NCI-H1417 treated with DMSO at 0.1 percent for 48 hours (cell line): Measurements from ENCODE around the gene RIN2.
A peak's percentile ranks its signal among the peaks of the same experiment; 100 is the strongest.

ENCODE experiments used
- DNase-seq: peaks from one replicate; lab custom pipeline; 2025; lab: John Stamatoyannopoulos, UW

Gene RIN2

GRCh38 chr20:19765913-19766312 is 7.9 kb downstream of the RIN2 start:
- no peak for DNase-seq

DNA sequence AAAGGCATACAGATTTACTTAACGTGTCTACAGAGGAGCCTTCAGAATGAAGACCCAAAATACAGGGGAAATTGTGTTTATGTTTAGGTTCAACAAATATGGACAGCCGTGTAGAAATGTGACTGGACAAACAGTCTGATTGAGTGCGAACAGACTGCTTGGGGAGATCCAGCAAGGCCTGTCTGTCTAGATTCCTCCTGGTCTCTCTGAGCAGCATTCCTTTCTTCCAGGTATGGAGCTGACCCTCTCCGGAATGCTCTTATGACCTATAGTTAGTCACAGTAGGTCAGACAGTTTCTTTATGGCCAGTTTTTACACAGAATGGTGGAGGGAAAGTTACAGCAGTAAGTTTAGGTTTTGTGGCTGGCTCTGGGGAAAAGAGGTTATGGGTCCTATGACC is 9.0 kb downstream of the RIN2 start:
- no peak for DNase-seq

GRCh38 chr20:19768325-19768842 is 10.3 kb downstream of the RIN2 start:
- DNase-seq, result no peak

DNA sequence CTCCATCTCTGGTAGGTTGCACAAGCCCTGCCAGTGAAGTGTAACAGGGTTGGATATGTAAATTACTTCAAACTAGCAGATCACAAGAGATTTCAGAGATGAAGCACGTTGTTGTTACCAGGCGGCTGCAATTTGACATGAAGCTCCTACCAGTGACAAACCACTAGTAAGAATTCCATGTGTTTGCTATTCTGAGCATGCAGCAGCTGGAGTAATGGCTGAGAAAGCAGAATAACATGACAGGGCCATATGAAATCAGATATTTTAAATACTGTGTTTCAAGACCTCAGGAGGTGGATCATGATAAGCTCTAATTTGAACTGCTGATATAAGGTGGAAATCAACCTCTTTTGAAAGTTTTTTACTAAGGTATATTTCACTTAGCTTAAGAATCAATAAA is 11.4 kb downstream of the RIN2 start:
- DNase-seq, result no peak

DNA sequence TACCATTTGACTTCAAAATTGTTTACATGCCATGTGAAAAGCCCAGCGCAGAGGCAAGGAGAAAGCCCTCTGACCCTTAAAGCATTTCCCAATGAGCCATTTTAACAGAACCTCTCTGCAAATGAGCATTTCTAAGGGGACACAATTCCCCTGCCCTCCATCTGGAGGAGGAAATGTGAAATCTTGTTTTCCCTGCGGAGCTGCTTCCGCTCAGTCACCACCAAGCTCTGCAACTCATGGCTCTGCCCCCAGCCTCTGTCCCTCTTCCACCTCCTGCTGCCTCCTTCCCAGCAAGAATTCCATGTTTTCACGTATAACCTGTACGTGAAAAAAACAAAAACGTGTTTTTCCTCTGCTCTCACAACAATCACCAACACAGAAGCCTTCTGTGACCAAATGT is 12.3 kb downstream of the RIN2 start:
- DNase-seq, result no peak

DNA sequence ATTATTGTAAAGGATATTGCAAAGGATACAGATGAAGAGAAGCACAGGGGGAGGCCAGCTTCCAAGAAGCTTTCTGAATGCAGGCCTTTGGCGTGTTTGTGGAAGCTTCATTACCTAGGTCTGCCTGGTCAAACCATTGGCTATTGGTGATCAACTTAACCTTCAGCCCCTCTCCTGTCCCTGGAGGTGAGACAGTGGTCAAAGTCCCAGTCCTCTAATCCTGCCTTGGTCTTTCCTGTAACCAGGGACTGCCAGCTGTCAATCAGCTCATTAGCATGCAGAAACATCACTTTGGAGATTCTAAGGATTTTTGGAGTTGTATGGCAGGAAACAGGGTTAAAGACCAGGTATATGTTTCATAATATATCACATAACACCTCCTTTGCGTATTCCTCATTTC is 13.0 kb downstream of the RIN2 start:
- DNase-seq, result no peak

GRCh38 chr20:19773471-19773870 is 15.4 kb downstream of the RIN2 start:
- no peak for DNase-seq

DNA sequence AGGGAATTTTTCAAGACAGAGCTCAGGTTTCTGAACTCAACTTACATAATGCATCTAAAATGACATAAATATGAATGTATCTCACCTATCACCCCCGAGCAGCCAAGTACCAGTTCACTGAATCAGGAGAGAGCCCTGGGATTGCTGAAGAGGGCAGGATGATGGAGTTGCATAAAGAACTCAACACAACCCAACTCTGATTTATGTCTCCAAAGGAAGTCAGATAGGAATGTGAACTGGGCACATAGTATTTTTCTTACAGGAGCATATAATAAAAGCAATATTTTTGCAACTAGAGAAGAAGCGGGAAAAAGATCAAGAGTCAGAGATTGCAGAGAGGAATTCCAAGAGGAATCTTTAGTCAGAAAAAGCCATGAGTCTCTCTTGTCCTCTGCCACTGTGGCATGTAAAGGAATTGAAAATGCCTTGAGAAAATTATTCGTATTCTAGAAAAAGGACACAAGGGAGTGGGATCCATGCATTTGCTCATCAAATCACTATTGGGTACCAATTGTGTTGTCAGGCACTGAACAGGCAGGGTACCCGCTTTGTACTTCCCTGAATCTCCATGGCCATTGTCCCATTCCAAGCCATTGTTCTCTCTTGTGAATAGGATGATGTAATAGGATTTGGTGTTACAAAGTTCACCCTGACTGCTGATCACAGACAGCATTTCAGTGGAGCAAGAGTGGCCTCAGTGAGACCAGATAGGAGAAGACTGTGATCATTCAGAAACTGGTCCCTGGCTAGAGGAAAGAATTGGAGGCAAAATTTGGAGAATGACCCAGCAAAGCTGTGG is 16.3 kb downstream of the RIN2 start:
- DNase-seq, result no peak

DNA sequence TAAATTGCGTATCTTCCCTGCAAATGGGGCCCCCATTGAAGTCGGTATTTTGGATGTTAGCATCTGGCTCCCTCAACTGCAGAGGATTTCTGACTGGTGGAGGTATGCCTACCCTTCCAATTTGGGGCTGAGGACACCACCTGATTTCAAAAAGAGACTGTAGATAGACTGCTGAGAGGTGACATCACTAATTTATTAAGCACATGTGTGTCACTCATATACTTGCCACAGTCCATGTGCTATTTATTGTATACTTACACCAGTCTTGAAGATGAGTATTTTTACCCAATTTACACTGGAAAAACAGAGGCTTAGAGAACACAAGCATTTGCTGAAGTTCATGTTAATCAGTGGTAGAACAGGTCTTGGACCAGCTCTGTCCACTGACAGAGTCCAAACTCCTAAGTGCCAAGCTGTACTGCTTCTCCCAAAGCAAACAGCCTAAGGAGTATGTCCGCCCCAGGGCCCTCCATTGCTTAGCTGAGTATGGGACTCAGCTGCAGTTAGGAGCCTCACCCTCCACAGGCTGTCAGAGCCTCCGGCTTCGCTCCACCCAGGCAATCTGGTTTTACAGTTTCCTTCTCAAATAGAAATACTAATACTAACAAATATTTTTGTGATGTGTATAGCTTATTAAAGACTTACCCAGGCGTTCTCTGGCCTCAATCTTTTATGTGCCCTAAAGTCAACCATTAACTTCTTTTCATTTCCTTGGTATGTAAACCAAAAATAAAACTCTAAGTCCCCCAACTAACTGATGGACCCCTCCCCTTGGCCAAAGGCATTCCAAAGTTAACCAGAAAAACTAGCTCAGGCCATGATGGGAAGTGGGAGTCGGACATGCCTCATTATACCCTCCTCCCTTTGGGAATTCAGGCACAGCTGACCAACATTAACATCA is 17.5 kb downstream of the RIN2 start:
- no peak for DNase-seq

GRCh38 chr20:19777315-19777714 is 19.3 kb downstream of the RIN2 start:
- DNase-seq, result no peak

DNA sequence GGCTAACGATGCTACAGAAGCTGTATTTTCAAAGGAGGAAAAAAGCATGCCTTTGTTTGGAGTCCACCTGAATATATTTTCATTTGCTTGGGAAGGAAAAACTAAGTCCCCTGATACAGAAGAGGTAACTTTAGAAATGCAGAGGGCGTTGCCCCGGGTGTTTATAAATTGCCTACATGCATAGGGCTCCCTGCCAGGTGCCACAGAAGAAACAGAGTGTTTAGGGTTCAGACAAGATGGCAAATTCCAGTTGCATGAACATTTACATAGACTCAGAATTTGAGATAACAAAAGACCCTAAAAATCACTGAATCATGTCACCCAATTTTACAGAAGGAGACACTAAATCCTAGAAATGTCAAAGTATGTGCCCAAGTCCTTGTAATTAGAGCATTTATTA is 19.9 kb downstream of the RIN2 start:
- DNase-seq, result no peak

DNA sequence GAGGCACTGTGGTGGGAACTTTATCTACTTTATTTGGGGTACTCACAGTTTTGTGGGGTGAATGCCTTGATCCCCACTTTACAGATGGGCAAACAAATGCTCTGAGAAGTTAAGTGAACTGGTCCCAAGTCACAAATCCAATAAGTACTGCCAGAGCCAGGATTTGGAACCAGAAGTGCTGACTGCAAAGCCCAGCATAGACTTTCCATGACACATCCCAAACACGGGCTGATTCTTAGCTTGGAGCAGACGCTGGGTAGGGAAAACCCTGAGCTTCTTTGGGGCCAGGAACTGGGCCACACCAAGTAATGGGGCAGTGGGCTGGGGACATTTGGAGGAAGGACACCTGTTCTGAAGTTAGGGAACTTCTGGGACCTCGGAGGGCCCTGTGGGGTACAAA is 20.3 kb downstream of the RIN2 start:
- no peak for DNase-seq

- DNase-seq, result no peak
Measured at GRCh38 chr20:19779634-19780033, 21.6 kb downstream of the RIN2 start.

DNA sequence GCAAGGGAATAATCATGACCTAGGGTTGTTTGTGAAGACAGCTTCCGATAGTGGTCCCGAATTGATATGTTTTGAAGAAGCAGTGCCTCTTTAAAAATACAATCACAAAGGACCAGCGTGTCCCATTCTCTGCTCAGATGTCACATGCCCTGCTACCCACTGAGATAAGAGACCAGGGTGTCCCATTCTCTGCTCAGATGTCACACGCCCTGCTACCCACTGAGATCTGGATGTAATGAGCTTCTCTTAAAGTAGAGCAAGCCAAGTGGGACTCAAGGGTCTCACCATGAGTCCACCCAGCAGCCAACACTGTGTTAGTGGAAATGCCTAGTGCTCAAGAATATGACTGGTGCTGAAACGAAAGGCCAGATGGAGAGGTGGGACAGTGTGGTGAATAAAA is 22.2 kb downstream of the RIN2 start:
- no peak for DNase-seq

GRCh38 chr20:19781235-19781634 is 23.2 kb downstream of the RIN2 start:
- DNase-seq, result no peak

- no peak for DNase-seq
Measured at GRCh38 chr20:19782669-19783068, 24.6 kb downstream of the RIN2 start.

DNA sequence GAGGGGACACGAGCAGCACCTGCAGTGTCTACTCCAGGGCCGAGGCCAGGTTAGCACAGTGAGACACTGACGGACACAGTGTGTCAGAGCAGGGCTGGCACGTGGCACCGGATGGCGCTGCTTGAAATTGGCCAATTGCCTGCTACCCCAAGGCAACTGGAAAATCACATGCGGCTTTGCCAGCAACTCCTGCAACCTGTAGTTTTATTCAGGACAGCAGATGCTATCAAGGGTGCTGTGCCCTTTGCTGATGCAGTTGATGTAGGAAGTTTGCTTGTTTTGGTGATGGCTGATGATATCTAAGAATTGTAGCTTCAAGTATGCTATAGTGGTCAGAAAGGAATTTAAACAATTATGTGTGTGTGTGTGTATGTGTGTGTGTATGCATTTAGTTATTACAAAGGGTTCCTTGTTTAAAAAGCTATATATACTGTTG is 25.9 kb downstream of the RIN2 start:
- no peak for DNase-seq

GRCh38 chr20:19784511-19785172 is 26.6 kb downstream of the RIN2 start:
- peak; percentile 72 for DNase-seq

DNA sequence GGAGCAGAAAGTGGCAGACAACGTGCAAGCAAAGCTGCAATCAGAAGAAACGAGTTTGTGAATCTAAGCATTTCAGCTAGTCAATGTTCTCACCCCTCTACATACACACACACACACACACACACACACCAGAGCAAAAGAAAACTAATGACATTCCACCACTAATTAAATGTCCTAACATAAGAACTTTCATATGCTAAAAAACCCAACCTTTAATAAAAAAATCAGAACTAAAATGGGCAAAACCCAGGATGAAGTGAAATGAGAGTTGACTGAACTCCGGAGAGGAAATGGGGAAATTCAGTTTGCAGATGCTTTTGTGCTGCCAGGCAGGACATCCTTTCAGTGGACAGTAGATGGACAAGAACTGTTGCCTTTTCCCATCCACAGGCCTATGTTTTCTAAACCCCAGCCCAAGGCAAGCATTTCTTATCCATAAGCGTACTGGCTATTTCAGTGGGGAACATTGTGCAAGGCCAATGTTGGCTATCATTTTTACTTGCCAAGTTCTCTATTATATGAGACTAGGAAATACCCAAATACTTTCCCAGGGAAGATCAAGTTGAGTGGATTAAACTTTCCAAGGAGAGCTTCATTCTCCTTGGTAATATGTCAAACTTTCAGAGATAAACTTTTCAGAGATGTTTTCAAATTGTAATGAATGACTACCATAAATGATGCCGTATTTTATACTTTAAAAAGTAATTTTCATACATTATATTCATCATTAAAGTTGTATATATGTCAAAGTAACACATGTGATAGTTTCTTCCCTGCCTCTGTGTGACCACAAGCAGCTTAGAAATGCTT is 27.3 kb downstream of the RIN2 start:
- DNase-seq, result no peak

DNA sequence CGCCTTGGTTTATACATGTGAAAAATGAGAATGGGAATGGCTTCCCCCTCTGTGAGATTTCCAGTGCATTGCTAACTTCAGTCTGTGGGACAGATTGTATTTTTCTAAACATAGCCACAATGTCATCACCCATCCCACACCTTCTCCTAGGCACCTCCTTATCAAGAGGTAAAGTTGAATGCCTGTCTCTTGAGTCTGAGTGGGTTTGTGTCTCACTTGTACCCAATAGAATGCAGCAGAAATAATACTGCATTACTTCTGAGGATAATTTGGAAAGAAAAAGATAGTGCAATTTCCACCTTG is 27.9 kb downstream of the RIN2 start:
- DNase-seq, result no peak

GRCh38 chr20:19786311-19786710 is 28.3 kb downstream of the RIN2 start:
- DNase-seq, result no peak

DNA sequence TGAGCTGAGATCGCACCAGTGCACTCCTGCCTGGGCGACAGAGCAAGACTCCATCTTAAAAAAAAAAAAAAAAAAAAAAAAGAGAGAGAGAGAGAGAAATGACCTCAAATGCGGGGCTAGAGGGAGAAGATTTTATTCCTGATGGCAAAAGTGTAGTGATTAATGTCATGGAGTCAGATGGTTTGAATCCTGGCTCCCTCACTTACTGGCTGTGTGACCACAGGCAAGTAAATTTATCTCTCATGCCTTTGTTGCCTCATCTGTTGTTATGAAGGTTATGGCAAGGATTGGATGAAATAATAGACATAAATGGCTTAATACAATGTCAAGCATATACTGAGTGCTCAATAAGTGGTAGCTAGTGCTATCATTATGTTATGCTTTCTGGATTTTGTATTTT is 29.3 kb downstream of the RIN2 start:
- DNase-seq, result no peak
